NCI-H526 treated with DMSO at 0.1 percent for 48 hours (cell line): Measurements from ENCODE around the gene PRDM11.

ENCODE experiments used
- DNase-seq: peaks from one replicate; lab custom pipeline; 2025; lab: John Stamatoyannopoulos, UW

PRDM11 gene

DNA sequence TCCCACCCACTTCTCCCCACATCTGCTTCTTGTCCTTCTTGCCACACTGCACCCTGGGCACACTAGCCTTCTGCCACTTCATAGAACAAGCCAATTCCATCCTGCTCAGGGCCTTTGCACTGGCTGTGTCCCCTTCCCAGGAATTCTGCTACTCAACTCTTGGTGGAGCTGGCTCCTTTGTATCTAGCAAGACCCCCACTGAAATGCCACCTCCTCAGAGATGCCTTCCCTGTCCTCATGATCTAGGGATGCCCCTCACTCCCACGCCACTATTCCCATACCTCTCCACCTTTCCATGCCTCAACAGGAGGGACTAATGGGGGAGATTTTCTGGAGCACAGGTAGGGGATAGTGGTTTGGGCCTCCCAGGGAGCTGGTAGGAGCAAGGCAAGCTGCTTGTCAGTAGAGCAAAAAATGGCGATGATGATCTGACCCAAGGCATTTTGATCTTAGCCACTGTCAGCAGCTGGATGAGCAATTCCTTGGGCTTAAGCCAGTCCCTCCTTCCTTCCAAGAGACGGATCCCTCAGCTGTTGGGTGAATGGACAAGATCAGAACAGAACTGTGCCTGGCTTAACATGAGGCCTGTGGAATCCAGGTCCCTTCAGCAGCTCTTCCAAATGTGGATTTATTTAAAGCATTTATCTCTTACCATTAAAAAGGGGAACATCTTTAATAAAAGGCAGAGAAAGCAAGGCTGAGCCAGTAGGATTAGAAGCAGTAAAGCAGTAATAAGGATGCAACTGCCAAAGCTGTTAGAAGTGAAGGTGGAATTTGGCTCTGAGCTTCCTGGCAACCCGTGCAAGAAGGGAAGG, 4.0 kb upstream of the PRDM11 start:
- DNase-seq, result no peak

DNA sequence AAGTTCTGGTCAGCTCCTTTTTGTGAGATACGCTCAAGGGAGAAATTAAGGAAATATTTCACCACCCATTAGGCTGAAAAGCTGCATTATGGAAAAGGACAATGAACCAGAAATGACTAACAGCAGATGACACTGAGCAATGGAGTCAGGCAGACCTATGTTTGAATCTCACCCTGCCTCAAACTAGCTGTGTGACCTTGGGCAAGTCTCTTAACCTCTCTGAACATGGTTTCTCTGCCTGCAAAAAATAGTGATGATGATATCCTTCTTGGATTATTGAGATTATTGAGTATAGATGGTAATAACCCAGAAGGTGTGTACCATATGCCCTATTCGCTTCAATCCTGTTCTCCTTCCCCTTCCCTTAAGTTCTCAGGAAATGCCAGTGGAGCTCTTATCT, 2.9 kb upstream of the PRDM11 start:
- DNase-seq, result no peak

DNA sequence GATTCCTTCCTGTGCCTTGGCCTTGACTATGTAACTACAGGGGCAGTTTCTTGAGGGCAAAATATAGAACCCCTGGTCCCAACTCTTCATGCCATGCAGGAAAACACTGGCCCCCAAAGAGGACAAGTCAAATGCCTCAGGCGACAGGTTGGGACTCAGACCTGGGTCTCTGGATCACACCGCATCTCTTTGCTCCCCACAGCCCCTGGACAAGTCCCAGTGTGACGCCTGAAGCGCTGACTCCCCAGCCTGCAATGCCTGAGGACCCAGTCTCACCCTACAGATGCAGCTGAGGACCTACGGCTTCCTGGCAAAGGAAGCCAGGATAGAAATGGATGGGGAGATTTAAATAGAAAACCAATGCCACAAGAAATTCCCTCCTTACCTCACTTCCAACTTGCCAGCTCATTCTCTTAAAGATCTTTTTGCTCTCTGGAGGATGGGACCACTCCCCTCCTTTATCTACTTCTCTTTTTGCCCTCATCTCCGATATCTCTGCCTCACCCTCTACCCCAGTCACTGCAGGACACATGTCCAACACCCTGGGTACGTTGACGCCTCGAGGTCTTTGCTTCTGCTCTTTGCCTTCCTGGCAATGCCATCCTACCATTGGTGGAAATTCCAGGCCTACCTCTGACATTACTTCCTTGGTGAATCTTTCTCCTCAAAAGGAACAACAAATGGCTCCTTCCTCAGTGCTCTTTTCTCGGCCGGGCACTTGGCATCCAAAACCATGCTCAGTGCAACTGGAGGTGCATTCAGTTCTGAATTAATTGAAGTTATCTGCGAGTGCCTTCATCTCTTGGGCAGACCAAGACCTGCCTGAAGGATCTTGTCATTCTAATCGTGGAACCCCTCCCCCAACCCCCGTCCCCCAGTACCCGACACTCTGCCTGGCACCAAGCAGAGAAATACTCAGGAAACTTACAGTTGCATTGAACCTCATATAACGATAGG, 2.0 kb upstream of the PRDM11 start:
- no peak for DNase-seq

DNA sequence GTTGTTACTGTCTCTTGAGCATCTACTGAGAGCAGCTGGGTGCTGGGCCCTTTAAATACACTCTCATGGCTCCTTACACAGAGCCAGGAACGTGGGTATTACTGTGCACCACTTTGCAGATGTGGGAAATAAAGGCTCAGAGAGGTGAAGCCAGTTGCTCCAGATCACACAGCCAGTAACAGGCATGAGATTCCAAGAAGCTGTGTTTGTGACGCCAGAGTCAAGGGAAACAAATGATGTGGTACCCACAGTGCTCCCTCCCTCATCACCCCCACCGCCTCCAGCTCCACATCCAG, 1.4 kb upstream of the PRDM11 start:
- DNase-seq, result no peak

DNA sequence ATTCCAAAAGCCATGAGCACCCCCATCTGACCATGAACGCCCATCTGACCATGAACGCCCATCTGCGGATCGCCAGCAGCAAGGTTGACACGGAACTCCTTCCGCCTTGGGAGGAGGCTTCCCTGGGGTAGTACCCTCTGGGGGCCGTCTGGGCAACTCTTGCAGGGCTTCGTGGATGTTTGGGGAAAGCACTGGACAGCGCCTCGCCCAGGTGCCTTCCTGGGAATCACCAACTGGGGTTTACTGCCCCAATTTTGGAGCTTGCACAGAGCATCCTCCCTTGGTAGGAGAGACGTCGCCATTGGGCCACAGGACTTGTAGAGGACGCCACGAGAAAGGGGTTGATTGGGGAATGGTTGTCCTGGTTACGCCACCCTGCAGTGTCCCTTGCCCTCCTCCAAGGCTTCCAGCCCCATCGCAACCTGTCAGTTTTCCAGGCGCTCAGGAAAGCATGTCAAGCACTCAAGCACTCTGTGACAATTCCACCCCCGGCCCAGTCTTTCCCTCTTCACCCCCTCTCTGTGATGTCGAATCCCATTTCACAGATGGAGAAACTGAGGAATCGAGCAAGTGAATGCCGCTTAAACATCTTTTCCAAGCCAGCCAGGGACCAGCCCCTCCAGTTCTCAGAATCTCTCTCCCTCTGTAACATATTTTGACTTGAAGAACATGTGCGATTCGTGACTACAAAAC, 914 bp upstream of the PRDM11 start:
- DNase-seq, result no peak

DNA sequence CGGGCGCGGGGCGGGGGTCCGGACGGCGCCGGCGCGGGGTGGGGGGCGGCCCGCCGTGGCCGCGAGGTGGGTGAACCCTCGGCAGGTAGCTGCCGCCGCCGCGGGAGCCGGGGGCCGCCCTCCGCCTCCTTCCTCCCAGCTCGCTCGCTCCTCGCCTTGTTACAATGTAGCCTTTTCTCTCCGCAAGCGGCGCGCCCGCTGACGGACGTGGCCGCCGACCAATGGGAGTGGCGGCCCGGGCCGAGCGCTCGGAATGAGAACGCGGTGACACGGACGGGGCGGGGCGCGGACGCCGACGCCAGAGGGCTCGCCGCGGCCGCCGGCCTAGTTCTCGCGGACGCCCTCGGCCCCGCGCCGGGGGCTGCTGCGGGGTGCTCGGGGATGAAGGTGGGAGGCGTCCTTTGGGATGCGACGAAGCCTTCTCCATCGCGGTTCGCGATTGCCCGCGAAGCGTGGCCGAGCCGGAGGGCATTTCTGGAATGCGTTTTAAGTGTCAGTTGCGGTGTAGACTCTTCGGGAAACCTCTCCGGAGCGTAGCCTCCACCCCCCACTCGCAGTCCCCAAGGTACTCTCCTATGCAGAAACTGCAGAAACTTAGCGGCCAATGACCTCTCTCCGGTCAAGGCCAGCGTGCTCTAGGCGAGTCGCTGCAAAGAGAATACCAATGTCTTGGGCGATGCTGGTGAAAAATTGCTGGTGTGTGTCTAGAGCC, 734 bp downstream of the PRDM11 start:
- DNase-seq, result peak; percentile 92

DNA sequence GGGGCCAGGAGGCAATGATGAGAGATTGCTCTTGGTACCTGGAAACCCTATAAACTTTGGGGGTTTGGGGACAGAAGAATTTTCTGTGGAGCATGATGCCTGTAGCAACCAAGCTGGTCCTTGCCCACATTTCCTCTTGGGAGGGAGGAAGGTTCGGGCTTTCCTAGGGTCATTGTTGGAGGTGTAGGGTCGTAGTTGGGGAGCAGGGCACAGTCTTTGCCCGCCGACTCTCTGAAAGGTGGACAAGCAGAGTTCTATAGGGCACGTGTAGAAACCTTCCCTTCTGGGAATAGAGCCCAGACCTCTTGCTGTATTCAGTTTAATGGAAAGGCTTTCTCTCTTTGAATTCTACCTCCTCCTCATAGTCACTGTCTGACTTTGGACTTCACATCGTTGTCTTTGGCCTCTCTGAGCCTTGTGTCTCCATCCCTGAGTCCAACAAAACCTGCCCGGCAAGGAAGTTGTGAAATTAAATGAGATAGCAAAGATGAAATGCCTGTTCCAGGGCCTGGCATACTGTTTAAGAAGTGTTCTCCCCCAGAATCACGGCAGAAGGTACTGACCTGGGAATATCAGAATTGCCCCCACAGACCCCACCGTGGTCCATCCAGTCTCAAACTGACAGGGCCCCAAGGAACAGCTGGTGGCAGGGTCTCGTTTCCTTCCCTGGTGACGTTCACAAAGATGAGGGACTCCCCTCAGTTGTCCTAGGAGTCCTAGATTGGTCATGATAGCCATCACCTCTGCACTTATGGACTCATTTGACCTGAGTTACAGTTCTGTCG, 1.6 kb downstream of the PRDM11 start:
- no peak for DNase-seq

DNA sequence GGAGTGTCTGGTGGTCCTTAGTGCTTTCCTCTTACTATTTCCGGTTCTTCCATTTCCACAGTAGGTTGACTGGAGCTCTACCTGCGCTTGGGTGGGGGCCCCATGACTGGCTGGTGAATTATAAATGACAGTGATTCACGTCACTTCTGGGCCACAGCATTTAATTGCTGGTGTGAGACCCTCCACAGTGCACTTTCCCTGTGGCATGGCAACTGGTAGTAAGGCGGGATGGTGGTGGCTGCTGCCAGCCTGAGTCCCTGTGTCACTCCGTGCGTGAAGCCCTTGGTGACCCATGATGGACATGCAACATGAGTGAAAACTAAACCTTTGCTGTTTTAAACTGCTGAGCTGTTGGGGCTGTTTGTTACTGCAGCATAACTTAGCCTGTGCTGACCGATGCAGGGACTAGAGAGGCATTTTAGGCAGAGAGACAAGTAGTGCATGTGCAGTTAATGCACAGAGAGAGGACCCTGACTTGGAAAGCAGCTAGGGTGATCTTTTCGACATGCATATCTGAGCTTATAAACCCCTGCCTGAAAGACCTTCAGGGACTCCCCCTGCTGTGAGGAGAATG, 3.1 kb downstream of the PRDM11 start:
- DNase-seq, result no peak

DNA sequence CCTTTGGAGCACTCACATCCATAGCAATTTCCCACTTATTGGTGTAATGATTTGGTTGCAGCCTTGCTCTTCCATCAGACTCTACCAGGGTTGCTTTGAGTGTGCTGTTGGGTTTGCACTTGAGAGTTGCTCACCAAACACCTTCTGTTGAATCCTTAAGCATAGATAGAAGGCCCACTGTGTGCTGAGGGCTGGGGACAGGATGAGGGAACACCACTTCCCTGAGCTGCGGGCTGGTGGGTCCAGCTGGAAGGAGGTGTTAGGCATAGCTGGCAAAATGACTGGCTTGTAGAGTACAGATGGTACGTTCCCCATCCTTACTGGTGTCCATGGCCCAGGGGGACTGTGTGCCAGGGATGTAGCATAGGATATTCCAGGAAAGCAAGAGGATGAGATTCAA, 3.9 kb downstream of the PRDM11 start:
- no peak for DNase-seq

DNA sequence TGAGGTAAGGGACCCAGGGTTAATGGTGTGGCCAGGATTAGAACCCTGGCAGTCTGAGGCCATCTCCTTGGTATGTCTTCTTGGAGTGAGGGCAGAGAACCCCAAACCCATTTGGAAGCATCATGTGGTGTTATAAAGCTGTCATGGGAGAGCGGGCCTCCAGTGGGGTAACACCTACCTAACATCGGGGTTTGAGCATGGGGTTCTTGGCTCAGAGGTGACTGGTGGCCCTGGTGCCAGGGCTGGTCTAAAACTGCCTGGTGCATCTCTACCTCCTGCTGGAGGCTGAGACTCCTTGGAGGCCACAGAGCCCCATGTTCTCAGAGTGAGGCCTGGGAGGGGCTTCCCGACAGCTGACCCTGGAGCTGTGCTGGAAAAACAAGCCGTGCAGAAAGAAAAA, 4.5 kb downstream of the PRDM11 start:
- DNase-seq, result no peak

DNA sequence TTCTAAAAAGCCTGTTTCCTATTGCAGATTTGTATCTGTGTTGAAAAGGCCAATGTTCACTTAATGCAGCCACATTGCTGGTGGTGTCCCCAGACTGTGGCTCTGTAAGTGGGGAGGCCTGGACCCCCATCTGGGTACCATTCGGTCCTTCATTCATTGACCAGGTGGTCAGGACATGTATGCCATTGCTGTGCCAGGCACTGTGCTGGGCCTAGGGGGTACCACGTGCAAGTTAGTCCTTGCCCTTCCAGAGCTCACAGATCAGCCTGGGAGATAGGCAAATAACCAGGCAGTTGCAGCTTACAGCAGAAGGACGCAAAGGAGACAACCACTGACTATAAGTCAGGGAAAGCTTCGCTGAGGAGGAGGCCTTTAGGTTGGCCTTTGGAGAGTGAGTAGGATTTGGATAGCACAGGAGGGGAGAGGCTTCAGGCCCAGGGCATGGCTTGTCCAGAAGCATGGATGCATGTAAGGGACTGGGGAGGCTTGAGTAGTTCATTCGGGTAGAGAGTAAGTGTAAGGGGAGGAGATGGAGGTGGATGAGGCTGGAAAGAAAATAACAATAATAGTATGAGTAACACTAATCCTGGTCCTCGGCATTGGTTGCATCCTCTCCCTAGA, 5.0 kb downstream of the PRDM11 start:
- peak; percentile 77 for DNase-seq

DNA sequence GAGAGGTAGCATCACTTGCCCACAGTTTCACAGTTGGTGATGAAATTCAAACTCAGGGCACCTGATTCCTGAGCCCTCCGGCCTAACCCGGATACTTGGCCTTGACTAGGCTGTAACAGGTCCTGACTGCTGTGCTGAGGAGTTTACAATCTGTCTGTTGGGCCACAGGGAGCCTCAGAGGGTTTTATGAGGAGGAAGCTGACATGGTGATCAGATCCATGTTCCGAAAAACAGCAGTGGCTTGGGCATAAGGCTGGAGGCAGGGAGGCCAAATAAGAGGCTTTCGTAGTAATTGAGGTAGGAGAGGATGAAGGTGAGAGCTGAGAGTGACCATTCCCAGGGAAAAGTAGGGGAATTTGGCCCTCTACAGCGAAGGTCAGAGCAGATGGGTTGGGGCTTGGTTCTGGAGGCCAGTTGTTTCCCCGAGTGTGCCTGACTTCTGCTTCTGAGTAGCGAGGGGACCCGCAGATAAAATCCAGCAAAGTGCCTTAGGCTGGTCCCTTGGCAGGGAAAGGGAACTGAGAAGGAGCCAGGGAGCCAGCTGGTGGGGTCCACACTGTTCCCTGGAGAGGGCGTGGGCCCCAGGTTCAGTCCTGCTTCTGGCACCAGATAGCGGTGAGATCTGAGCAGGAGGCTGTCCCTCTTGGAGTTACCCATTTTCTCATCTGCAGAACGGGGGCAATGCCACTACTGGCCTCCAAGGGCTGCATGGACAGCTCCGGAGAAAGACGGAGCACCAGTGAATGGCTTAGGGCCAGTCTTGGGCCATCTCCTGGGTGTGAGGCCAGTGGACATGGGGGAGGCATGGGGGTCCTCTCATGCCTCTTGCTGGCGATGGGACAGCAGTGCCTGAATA, 6.5 kb downstream of the PRDM11 start:
- no peak for DNase-seq

DNA sequence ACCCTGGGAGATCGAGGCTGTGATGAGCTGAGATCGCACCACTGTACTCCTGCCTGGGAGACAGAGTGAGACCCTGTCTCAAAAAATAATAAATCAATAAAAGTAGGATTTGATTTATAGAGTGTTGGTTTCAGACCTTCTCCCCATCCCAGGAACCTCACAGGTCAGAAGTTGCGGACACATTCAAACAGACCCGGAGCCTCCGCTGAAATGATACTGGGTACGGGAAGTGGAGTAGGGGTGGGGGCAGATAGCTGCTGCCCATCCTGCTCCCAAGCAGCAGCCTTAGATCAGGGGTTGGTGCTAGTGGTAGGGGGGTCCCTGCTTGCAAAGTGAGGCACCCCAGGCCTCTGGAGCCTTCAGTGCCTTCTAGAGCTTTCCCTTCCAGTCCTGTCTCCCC, 7.8 kb downstream of the PRDM11 start:
- DNase-seq, result no peak

DNA sequence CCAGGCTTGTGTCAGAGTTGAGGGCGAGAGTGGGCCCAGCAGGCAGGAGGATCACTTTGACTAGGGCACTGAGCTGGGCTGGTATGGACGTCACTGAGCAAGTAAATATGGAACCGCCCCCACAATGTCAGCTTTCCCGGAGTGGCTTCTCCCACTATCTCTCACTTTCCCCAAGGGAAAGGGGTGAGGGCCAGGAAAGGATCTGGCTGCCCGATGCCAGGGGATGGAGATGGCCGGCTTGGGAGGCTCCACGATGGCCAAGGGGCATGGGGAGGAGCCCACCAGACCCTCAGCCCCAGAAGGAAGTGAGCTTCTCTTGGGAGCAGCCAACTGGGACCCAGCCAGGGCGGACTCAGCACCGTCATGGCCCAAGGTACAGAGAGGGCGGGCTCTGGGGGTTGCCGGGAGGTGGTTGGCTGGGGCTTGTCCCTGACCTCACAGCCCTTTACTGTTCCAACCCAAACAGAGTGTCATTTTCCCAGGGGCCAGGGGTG, 8.7 kb downstream of the PRDM11 start:
- DNase-seq, result no peak

DNA sequence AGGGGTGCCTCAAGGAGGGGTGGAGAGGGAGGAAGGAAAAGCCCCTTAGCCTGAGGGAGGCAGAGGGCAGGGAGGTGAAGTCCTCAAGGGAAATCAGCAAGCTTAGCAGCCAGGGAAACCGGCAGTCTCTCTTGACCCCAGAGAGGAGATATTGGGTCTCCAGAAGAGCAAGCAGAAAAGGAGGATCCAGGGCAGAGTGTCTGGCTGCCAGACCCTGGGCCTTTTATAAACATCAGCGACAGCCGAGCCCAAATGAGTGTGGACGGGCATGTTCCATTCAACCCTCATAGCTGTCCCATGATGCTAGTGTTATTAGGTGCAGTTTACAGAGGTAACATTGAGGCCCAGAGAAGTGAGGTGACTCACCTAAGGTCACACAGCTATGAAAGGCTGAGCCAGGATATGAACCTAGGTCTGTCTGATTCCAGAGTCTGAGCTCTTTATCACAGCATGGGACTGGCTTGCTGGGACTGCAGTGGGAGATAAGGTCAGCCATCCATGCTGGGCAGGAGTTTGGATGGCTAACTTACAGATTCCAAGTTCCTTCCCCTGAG, 9.3 kb downstream of the PRDM11 start:
- no peak for DNase-seq

DNA sequence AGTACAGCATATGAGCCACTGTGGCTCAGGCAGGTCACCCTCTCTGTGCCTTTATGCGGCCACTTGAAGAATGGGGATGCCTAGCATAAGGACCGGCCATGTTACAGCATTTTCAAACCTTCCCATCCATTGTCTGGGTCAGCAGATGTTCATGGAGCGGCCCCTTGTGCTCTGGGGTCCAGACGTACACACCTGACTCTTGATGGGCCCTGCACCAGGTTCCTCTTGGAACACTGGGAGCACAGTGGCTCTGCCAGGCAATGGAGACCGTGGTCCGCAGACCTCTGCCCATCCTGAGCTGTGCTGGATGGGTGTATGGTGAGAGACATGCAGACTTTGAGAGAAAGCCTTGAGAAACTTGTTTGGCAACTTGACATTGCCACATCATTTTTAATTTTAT, 9.8 kb downstream of the PRDM11 start:
- DNase-seq, result no peak

DNA sequence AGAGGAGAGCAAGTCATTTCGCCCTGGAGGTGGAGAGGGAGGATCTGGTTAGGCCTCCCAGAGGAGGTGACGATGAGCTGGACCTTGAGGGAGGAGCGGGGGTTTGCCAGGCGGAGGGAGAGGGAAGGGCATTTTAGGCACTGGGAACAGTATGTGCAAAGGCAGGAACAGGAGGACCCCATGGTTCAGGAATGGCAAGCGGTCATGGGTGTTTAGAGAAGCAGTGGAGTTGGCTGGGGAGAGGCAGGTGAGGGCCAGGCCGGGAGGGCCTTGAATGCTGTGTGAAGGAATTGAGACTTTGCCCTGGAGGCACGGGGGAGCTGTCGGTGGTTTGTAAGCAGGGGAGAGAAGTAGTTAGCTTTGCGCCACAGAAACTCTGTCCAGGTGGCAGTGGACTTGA, 10.3 kb downstream of the PRDM11 start:
- no peak for DNase-seq

DNA sequence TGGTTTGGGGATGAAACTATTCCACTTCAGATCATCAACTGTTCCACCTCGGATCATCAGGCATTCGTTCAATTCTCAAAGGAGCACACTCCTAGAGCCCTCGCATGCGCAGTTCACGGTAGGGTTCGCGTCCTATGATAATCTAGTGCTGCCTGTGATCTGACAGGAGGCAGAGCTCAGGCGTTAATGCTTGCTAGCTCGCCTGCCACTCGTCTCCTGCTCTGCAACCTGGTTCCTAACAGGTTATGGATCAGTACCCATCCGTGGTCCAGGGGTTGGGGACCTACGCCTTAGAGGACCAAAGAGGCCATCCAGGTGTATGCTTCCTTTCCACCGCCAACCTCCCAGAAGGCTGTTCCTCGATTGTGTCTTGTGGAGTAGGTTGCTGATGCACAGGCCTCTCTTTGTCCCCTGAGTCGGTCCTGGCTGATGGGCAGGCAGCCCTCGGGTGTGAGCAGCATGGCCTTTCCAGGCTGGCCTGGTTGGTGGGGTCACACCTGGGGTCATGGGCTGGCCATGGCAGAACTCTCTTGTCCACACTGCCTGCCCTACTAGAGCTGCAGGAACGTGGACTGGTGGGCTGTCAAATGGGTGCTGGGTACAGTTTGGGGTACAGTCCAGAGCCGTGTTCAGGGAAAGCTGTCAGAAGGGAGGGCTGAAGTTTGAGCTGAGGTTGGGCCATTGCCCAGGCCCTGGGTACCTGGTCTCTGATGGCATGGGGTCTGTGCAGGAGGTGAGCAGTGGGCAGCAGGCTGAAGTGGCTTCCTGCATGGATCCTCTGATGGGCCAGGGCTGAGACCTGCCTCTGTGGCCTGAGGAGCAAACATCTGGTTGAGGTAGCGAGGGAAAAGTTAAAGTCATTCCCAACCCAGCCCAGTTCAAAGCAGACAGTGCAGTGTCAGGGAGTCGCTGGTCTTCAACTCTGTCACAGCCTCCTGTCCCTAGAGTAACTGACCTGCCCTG, 11.1 kb downstream of the PRDM11 start:
- no peak for DNase-seq
